ENCODE measurements around the gene CHRM4. TPM values are rescaled to one million over a fixed set of nuclear protein-coding genes. Genes with fewer than 3 reads are reported as not detected.
A peak's percentile ranks its signal among the peaks of the same experiment; 100 is the strongest.

Gene CHRM4
- total and polyA plus RNA-seq, 2 of the 13 experiments (the other 11 are each of a cell fraction or from before 2014, with no cell fraction given) = 0.13 to 0.21 TPM

DNA sequence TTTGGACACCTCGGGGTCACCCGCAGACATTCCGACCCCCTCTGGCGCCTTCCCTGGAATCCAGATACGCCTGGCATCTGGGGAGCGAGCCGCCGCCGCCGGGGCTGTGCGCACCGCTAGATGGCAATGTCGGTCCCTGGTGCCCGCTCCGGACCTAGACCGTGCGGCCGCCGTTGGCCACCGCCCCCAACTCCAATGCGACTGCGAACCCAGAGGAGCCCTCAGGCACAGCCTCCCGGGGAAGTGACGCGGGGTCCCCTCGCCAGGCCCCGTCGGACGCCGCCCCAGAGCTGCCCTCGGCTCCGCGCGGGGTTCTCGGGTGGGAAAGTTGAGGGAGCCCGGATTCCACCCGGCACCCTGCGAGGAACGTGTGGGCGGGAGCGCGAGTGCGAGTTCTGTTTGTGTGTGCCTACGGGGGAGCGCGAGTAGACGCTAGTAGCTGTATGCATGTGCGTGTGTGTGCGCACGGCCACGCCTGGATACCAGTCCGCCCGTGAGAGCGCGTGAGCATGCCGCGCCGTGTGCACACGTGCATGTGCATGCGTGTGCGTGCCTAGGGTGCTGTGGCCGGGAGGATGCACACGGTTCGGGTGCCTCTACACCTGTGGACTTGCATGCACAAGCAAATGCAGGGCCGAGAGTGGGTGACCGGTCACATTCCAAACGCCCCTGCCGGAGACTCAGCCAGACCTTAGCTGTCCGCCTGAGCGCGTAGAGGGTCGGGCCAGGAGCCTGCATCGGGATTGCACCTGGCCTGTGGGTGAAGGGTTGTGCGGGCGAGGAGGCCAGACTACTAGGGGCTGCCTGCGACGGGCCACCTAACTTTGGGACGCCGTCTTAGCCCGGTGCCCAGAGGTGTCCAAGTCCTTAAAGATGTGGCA, 1.9 kb downstream of the CHRM4 start (continued):
- TF ChIP-seq, protein P1, sequence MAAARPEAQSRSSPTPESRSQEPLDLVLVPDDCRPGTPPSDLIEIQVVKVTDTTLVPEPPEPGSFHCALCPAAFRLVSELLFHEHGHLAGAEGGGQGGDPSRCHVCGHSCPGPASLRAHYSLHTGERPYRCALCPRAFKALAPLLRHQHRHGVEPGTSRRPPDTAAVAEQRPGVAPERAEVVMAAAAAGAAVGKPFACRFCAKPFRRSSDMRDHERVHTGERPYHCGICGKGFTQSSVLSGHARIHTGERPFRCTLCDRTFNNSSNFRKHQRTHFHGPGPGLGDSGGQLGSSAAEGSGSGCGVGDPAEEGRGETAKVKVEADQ (CRISPR knock-in tag; IDR thresholded peaks at IDR 0.05; ENCODE audit: borderline replicate concordance) = no peak
- TF ChIP-seq SOX5 (CRISPR knock-in tag; IDR thresholded peaks at IDR 0.05; ENCODE audit: borderline replicate concordance) (no peak), ZNF337 (CRISPR knock-in tag; IDR thresholded peaks at IDR 0.05; ENCODE audit: borderline replicate concordance, low read depth) (no peak), NFE2L2 (IDR thresholded peaks at IDR 0.05; ENCODE audit: low read length) (no peak), ZNF607 (CRISPR knock-in tag; IDR thresholded peaks at IDR 0.05; ENCODE audit: borderline replicate concordance) (no peak), PHF5A (CRISPR knock-in tag; IDR thresholded peaks at IDR 0.05; ENCODE audit: low read depth, unreplicated experiment) (no peak), MTA3 (CRISPR knock-in tag; IDR thresholded peaks at IDR 0.05) (no peak), MATR3 (CRISPR knock-in tag; IDR thresholded peaks at IDR 0.05) (no peak), ZFP1 (CRISPR knock-in tag; IDR thresholded peaks at IDR 0.05) (no peak), ELF4 (CRISPR knock-in tag; IDR thresholded peaks at IDR 0.05; ENCODE audit: borderline replicate concordance) (no peak), JUNB (CRISPR knock-in tag; IDR thresholded peaks at IDR 0.05; ENCODE audit: borderline replicate concordance) (no peak)
- TF ChIP-seq, protein P2, sequence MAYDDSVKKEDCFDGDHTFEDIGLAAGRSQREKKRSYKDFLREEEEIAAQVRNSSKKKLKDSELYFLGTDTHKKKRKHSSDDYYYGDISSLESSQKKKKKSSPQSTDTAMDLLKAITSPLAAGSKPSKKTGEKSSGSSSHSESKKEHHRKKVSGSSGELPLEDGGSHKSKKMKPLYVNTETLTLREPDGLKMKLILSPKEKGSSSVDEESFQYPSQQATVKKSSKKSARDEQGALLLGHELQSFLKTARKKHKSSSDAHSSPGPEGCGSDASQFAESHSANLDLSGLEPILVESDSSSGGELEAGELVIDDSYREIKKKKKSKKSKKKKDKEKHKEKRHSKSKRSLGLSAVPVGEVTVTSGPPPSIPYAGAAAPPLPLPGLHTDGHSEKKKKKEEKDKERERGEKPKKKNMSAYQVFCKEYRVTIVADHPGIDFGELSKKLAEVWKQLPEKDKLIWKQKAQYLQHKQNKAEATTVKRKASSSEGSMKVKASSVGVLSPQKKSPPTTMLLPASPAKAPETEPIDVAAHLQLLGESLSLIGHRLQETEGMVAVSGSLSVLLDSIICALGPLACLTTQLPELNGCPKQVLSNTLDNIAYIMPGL (CRISPR knock-in tag; IDR thresholded peaks at IDR 0.05; ENCODE audit: borderline replicate concordance in 1 of 2, low read depth in 1 of 2) = peak; percentile 64 to 85; a peak in 2 of 4 replicates
- TF ChIP-seq, protein P3, sequence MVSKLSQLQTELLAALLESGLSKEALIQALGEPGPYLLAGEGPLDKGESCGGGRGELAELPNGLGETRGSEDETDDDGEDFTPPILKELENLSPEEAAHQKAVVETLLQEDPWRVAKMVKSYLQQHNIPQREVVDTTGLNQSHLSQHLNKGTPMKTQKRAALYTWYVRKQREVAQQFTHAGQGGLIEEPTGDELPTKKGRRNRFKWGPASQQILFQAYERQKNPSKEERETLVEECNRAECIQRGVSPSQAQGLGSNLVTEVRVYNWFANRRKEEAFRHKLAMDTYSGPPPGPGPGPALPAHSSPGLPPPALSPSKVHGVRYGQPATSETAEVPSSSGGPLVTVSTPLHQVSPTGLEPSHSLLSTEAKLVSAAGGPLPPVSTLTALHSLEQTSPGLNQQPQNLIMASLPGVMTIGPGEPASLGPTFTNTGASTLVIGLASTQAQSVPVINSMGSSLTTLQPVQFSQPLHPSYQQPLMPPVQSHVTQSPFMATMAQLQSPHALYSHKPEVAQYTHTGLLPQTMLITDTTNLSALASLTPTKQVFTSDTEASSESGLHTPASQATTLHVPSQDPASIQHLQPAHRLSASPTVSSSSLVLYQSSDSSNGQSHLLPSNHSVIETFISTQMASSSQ (IDR thresholded peaks at IDR 0.05; ENCODE audit: low read depth) = no peak
- TF ChIP-seq, protein P3 (CRISPR knock-in tag; IDR thresholded peaks at IDR 0.05; ENCODE audit: borderline replicate concordance) = no peak
- TF ChIP-seq, protein P4, sequence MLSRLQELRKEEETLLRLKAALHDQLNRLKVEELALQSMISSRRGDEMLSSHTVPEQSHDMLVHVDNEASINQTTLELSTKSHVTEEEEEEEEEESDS (CRISPR knock-in tag; IDR thresholded peaks at IDR 0.05; ENCODE audit: borderline replicate concordance) = no peak
- TF ChIP-seq, protein P5, sequence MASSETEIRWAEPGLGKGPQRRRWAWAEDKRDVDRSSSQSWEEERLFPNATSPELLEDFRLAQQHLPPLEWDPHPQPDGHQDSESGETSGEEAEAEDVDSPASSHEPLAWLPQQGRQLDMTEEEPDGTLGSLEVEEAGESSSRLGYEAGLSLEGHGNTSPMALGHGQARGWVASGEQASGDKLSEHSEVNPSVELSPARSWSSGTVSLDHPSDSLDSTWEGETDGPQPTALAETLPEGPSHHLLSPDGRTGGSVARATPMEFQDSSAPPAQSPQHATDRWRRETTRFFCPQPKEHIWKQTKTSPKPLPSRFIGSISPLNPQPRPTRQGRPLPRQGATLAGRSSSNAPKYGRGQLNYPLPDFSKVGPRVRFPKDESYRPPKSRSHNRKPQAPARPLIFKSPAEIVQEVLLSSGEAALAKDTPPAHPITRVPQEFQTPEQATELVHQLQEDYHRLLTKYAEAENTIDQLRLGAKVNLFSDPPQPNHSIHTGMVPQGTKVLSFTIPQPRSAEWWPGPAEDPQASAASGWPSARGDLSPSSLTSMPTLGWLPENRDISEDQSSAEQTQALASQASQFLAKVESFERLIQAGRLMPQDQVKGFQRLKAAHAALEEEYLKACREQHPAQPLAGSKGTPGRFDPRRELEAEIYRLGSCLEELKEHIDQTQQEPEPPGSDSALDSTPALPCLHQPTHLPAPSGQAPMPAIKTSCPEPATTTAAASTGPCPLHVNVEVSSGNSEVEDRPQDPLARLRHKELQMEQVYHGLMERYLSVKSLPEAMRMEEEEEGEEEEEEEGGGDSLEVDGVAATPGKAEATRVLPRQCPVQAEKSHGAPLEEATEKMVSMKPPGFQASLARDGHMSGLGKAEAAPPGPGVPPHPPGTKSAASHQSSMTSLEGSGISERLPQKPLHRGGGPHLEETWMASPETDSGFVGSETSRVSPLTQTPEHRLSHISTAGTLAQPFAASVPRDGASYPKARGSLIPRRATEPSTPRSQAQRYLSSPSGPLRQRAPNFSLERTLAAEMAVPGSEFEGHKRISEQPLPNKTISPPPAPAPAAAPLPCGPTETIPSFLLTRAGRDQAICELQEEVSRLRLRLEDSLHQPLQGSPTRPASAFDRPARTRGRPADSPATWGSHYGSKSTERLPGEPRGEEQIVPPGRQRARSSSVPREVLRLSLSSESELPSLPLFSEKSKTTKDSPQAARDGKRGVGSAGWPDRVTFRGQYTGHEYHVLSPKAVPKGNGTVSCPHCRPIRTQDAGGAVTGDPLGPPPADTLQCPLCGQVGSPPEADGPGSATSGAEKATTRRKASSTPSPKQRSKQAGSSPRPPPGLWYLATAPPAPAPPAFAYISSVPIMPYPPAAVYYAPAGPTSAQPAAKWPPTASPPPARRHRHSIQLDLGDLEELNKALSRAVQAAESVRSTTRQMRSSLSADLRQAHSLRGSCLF (CRISPR knock-in tag; IDR thresholded peaks at IDR 0.05; ENCODE audit: borderline replicate concordance) = no peak
